ENCODE data around the gene TGIF2. TPM values are rescaled to one million over a fixed set of nuclear protein-coding genes. Genes with fewer than 3 reads are reported as not detected.
"Not testable (repeated sequence)": the region's sequence is repeated elsewhere in the genome, so short reads cannot be mapped to it uniquely, and the experiment has no call there.

Gene TGIF2
- polyA plus RNA-seq, 3 donors: 60.7 to 66.4 (median 65.5) TPM

DNA sequence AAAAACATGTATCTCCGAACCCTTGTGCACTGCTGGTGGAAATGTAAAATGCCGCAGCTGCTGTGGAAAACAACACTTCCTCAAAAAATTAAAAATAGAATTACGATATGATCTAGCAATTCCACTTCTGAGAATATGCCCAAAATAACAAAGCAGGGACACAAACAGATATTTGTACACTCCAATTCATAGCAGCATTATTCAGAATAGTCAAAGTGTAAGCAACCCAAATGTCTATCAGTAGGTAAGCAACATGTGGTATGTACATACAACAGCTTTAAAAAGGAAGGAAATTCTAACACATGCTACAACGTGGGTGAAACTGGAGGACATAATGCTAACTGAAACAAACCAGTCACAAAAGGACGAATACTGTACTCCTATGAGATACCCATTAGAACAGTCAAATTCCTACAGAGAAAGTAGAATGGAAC, 26.5 kb downstream of the TGIF2 start:
- no peak for DNase-seq (ENCODE audit: extremely low read depth in 1 of 11, low read depth in 9 of 11, low spot score in 4 of 11)

DNA sequence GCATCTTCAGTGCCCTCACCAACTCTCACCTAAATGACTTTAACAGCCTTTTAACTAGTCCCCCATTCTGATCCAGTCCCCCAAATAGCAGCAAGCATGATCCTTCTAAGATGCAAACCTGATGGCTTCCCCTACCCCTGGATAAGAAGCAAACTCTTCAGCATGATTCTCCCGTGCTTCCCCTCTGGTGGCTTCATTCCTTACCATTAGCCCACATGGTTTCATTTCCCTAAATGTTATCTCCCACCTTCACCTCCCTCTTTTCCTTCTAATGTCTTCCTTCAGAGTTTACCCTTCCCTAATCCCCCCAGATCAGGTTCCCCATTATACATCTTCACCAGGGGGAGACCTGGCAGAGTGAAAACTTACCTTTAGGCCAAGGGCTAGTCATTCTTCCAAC, 28.1 kb downstream of the TGIF2 start:
- DNase-seq (ENCODE audit: extremely low read depth in 1 of 11, low read depth in 9 of 11, low spot score in 4 of 11): no peak

DNA sequence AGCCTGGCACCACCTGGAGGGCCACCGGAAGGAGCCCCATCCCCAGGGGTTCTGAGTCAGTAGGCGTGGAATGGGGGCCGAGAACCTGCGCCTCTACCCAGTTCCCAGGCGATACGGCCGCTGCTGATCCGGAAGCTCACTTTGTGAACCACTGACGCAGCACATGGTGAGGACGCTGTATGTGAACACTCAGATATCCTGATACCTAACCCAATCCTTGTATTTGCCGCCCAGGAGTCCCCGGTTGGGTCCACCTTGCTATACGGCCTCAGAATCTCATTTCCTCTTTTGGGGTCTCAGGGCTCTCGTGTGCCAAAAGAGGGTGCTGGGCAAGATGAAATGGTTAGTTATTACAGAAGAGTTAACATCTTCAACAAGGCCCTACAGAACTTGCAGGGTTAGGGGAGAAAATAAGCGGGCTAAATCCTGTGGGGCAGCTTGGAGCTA, 31.6 kb downstream of the TGIF2 start:
- peak in 4 of 11 donors; percentile 28 to 51 (median 29) for DNase-seq (ENCODE audit: extremely low read depth in 1 of 11, low read depth in 9 of 11, low spot score in 4 of 11)

DNA sequence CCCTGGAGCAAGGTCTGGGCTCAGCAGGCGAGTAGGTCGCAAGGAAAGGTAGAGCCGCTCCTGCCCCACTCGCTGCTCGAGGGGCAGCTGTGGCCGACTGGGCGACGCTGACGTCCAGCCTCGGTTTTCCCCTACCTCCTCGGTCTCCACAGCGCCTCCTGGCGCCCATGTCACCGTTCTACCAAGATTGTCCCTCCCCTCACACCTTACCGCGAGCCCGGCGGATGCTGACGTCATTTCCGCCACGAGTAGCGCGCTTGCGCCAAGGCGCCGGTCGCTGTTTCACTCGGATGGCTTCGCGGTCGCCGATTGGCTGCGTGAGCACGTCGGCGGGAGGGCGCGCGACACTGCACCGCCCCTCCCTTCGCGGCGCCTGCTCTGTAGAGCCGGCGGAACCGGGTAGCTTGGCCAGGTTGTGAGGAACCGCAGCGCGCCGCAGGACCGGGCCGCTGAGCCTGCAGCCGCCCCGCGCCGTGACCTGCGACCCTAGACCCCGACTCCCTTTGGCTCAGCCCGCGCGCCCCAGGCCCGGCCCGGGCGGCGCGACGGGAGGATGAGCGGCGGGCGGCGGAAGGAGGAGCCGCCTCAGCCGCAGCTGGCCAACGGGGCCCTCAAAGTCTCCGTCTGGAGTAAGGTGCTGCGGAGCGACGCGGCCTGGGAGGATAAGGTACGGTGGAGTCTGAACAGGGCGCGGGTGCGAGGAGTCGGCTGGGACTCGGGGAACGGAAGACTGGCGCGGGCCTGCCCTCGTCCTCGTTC, 32.2 kb downstream of the TGIF2 start, which contains the start of gene RAB5IF:
Gene RAB5IF (plus strand): TSS at position 381 of the 759 bp plus-strand sequence. CDS start 173 bp downstream, at position 554.
- peak; percentile 98 to 100 (median 99) for DNase-seq (ENCODE audit: extremely low read depth in 1 of 11, low read depth in 9 of 11, low spot score in 4 of 11)

DNA sequence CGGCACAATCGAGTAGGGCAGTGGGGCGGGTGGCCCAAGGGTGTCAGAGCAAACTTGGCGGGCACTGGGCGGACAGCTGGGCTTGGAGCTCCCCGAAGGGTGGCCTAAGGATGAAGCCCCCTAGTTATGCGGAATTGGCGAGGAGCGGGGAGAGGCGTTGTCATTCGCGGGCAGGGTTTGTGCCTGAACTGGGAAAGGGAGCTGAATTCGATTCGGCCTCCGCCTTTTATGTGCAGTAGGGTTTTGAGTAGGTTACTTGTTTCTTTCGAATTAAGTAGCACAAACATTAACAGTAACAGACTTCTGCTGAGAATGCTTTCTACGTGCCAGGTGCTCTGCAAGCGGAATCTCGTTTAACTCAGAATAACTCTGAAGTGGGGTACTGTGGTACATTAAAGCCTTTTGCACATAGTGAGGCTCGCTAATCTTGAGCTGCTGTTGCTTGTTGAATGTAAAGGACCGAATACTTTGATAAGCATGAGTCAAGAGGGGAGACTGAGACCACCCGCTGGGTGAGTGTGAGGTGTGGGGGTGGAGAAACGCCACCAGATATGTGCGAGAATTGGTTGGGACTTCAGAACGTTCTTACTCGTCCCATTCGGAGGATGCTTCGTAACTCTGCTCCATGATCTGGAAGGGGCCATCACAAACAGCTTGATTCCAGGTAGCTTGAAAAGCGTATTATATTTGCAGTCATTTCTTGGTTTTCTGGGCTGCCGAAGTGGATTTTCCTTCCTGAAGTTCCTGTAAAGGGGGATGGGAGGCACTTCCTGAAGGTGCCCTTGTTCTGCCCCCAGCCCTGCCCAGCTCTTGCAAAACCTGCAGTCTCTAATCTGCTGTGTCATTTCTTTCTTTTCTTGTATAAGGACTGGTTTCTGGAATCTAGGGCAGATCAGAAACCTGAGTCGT, 33.0 kb downstream of the TGIF2 start:
- no peak for DNase-seq (ENCODE audit: extremely low read depth in 1 of 11, low read depth in 9 of 11, low spot score in 4 of 11)

DNA sequence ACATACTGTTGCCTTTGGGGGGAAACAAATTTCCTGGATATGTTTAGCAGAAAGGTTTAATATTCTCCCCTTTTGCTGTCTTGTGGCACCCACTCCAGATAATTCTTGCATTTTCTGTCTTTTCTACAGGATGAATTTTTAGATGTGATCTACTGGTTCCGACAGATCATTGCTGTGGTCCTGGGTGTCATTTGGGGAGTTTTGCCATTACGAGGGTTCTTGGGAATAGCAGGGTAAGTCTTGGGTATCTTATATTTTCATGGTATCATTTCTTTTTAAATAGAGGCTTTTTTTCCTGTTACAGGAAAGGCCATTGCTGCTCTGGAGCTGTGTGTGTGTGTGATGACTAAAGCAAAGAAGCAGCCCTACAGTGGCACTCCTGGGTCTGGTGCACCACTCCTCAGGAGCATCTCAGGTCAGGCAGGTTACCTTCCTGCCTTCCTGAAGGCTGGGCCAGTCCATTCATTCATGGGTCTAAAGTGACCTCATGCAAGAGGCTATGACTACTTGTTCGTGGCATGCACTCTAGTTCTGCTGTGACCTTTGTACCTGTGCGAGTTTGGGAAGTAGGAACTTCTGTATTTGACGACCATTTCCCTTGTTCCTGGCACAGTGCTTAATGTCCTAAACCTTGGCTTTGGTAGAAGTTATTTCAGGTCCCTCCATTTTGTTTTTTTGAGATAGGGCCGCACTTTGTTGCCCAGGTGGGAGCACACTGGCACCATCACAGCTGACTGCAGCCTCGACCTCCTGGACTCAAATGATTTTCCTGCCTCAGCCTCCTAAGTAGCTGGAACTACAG, 34.4 kb downstream of the TGIF2 start:
- DNase-seq (ENCODE audit: extremely low read depth in 1 of 11, low read depth in 9 of 11, low spot score in 4 of 11): no peak

DNA sequence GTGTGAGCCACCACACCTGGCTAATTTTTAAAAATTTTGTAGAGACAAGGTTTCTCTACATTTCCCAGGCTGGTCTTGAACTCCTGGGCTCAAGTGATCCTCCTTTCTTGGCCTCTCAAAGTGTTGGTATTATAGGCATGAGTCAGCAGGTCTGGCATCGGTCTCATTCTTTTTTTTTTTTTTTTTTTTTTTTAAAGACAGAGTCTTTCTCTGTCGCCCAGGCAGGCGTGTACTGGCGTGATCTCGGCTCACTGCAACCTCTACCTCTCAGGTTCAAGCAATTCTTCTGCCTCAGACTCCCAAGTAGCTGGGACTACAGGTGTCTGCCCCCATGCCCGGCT, 35.0 kb downstream of the TGIF2 start:
- not testable (repeated sequence) for DNase-seq (ENCODE audit: extremely low read depth in 1 of 11, low read depth in 9 of 11, low spot score in 4 of 11)

DNA sequence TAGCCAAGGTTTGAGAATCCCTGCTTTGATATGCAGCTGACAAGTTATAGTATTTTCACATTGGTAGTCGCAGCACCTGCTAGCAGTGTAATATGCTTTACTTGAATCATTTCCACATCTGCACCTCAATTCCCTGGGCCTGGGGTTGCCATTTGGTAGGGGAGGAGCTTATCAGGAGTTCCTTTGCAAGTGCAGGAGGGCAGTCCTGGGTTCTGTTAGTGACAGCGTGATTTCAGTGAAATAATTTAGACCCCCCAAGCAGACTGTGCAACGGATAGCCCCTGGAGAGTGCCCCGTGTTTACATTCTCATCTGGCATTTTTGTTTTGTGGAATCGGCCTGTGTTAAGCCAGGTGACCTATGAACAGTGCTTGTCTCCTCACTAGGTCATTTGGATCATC, 38.2 kb downstream of the TGIF2 start:
- DNase-seq (ENCODE audit: extremely low read depth in 1 of 11, low read depth in 9 of 11, low spot score in 4 of 11): no peak

DNA sequence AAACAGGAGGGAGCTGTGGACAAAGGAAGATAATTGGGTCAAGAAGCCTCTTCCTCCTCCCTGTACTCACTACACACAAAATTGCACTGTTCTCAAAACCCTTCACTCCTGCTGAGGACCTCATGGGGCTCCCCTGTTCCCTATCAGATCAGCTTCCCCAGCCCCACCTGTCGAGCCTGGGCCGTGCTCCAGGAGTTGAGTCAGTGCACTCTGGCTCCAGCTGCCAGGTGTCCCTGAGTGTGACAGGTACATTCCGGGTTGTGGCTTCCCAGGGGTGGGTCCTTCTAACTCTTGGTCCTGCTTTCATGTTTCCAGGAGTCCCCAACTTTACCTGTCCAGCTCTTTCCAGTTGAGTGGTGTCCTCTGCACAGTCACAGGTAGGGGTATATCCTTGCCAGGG, 40.6 kb downstream of the TGIF2 start:
- DNase-seq (ENCODE audit: extremely low read depth in 1 of 11, low read depth in 9 of 11, low spot score in 4 of 11): no peak

DNA sequence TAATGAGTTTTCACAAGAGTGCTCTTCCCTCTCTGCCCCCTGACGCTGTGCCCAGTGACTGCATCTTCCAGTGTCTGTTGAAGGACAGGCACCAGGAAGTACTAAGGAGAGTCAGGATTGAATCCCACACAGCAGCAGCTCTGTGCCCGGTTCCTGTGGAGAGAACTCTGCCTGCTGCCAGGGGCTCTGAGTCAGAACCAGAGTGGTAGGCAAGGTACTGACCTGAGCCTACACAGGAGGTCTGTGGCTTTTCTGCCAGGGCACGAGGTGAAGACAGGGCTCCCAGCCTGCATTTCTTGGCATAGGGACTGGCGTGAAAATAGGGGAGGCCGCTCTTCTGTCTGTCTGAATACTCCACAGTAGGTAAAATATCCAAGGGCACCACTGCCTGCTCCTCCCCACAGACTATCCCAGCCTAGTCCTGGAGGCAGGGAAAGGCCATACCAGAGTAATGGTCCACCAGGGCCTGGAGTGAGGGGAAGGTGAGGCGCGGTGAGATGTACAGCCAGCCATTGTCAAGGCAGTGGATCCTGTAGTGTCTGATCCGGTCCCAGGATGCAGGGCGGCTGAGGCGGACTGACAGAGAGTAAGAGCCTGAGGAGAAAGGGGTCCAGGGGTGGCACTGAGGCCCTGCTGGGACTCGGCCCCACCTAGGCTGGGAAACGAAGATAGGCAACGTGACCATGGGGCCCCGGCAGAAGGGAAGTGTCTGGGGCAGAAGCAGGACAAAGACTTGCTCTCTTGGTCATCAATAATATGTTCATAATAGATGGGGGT, 41.6 kb downstream of the TGIF2 start:
- DNase-seq (ENCODE audit: extremely low read depth in 1 of 11, low read depth in 9 of 11, low spot score in 4 of 11): no peak

DNA sequence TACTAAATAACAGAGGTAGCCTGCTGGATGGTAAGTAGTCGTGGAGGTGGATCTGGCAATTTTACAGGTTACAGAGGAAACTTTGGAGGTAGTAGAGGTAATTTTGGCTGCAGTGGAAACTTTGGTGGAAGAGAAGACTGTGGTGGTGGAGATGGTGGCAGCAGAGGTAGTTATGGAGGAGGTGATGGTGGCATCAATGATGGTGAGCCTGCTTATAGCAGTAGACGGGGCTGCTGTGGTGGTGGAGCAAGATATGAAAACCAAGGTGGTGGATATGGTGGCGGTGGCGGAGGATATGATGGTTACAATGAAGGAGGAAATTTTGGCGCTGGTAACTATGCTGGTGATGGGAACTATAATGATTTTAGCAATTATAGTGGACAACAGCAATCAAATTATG, 47.5 kb downstream of the TGIF2 start:
- no peak for DNase-seq (ENCODE audit: extremely low read depth in 1 of 11, low read depth in 9 of 11, low spot score in 4 of 11)

DNA sequence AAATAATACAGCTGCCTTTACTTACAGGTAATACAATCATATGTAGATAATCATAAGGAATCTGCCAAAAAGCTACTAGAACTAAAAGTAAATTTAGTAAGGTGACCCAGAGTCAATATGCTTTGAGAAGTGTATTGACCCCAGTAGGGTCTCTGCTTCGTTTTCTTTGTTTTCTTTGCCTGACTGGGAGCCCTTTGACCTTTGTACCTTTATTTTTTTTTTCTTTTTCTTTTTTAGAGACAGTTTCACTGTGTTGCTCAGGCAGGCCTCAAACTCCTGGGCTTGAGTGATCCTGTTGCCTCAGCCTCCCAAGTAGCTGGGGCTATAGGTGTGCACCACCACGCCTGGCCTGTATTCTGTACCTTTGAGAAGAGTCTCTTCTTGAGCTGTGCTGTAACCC, 50.0 kb downstream of the TGIF2 start:
- no peak for DNase-seq (ENCODE audit: extremely low read depth in 1 of 11, low read depth in 9 of 11, low spot score in 4 of 11)

DNA sequence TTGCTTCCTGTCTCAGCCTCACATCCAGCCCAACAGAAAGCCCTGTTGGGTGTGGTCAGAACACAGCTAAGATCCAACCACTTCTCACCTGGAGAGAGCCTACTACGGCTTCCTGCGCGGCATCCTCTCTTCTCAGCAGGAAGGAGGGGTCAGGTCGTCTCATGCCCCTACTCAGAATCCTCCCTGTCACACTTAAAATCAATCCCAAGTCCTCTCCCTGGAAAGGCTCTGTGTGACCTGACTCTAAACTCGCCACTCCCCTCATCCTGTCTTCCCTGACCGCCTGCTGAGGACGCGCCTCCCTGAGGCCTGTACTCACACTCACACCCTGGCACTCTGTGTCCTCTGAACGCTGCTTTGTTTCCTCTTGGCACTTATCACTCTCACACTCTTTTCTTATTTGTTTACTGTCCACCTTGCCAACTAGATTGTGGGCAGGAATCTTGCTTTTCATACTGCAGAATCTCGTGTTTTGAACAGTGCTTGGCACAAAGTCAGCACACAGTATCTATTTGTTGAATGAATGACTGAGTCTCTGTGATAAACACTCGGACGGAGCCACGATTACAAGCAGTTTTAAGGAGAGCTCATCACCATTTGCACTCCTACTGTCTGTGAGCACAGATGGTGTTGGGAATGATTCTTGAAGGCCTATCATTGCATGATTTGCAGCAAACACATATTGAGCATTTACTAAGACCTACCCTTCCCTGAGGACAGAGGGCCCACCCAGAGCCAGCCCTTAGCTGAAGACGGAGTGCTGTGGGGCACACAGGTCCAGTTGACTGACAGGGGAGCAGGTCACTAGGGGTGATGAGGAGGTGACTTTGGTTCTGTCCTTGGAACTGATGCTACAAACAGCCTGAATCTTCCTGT, 50.9 kb downstream of the TGIF2 start:
- DNase-seq (ENCODE audit: extremely low read depth in 1 of 11, low read depth in 9 of 11, low spot score in 4 of 11): no peak

DNA sequence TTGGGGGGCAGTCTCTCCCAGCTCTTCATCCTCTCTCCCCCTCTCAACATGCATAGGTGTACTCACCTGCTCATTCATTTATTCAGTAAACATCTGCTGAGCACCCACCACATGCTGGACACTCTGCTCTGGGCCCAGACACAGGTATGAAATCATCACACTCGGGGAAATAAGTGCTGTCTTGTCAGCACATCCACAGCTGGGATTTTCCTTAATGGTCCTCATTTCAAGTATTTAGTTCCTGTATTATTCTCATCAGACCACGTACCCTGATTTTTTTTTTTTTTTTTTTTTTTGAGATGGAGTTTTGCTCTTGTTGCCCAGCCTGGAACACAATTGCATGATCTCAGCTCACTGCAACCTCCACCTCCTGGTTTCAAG, 51.5 kb downstream of the TGIF2 start:
- no peak for DNase-seq (ENCODE audit: extremely low read depth in 1 of 11, low read depth in 9 of 11, low spot score in 4 of 11)

DNA sequence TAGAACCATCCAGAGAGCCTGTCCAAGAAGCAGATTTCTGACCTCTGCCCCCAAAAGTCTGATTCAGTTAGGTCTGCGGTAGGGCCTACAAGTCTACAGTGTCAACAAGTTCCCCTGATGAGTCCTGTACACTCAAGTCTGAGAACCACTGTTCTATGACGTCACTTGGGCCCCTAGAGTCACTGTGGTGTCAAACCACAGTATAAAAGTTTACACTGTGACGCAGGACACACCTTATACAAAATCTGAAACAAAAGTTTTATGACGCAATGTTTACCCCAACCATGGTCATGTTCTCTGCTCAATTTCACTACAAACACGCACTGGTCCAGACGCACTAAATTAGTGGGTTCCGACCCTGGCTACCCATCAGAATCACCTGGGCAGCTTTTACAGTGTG, 54.7 kb downstream of the TGIF2 start:
- no peak for DNase-seq (ENCODE audit: extremely low read depth in 1 of 11, low read depth in 9 of 11, low spot score in 4 of 11)

DNA sequence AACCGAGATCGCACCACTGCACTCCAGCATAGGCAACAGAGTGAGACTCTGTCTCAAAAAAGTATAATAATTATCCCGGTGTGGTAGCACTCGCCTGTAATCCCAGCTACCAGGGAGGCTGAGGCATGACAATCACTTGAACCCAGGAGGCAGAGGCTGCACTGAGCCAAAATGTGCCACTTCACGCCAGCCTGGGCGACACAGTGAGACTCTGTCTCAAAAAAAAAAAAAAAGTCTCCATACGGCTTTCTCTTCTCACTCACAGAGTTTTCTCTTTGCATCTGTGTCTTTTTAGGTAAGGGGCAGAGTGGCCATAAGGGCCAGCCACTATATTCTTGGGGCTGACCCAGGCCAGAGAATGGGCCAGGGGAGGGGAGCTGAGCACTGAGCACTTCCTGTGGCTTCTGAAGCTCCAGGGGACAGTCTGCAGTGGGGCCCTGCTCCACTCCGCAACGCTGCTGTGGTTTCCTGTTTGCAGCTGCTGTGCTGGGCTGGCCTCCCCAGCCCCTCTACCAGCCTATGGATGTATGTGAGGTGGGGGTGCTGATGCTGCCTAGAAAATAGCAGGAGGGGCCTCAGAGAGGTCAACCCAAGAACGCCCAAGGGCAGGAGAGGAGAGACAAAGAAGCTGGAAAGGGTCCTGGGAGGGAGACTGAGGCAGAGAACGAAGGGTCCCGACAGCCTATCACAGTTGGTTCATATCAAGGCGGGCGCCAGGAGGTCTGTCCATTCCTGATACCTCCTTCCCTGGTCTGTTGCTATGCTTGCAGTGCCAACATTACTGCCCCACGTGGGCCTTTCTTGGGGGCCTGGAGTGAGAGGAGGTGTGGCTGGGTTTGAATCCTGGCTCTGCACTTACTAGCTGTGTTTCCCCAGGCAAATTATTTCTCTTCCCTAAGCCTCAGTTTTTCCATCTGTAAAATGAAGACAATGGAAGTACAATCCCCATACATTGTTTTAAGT, 56.6 kb downstream of the TGIF2 start:
- no peak for DNase-seq (ENCODE audit: extremely low read depth in 1 of 11, low read depth in 9 of 11, low spot score in 4 of 11)

DNA sequence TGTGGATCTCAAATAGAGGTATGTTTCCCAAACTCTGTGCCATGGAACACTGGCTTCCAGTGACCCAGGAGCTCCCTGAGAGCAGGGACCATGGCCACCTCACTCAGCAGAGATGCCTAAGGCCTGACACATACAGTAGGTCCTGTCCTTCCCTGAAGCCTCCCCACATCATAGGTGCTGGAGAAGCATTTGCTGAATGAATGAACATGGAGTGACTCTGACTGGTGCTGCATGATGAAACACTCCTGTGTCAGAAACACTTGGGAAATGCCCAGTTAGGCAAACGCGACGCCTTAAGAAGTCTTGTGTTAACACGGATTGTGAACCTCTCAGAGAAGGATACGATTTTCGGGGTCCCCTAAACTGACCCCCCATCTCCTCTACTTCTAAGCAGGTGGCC, 58.2 kb downstream of the TGIF2 start:
- no peak for DNase-seq (ENCODE audit: extremely low read depth in 1 of 11, low read depth in 9 of 11, low spot score in 4 of 11)
